HUES6 (cell line): Measurements from ENCODE around the gene HLA-DPA1.
"Not testable (repeated sequence)": the region's sequence is repeated elsewhere in the genome, so short reads cannot be mapped to it uniquely, and the experiment has no call there.

ENCODE experiments used
- H3K27ac ChIP-seq: 2 replicates; pipeline ENCODE4 v1.7.0; 2013; ENCODE audit warnings: low read depth, mild to moderate bottlenecking, low read length, inconsistent platforms
- H3K27me3 ChIP-seq: 2 replicates; pipeline ENCODE4 v1.6.1; 2013; ENCODE audit warnings: low read length; ENCODE audit not compliant: control insufficient read depth, insufficient read depth
- H3K36me3 ChIP-seq: 2 replicates; pipeline ENCODE4 v1.6.1; 2013; ENCODE audit warnings: low read length; ENCODE audit not compliant: control insufficient read depth, insufficient read depth
- H3K4me1 ChIP-seq: 2 replicates; pipeline ENCODE4 v1.6.1; 2013; ENCODE audit warnings: low read length; ENCODE audit not compliant: control insufficient read depth, insufficient read depth
- H3K4me3 ChIP-seq: 2 replicates; pipeline ENCODE4 v1.5.1; 2013; ENCODE audit warnings: low read depth, low read length
- H3K9ac ChIP-seq: one replicate; pipeline ENCODE4 v1.6.1; 2013; ENCODE audit warnings: mild to moderate bottlenecking, low read length
- H3K9me3 ChIP-seq: 2 replicates; pipeline ENCODE4 v1.6.1; 2013; ENCODE audit warnings: low read depth, low read length; ENCODE audit not compliant: control insufficient read depth, insufficient read depth

HLA-DPA1 gene

GRCh38 chr6:33063435-33063834 lies 10.0 kb downstream of the HLA-DPA1 start:
- H3K27me3 ChIP-seq, H3K9me3 ChIP-seq, H3K4me1 ChIP-seq, H3K36me3 ChIP-seq, H3K4me3 ChIP-seq, H3K27ac ChIP-seq, H3K9ac ChIP-seq: not testable (repeated sequence)

- H3K36me3 ChIP-seq = no peaks in the 10 kb centered on the region
- H3K4me3 ChIP-seq = no peak overlapping the region
- H3K27me3 ChIP-seq = peaks cover 5% of the 10 kb centered on the region
- no peak overlapping the region for H3K27ac ChIP-seq
- H3K4me1 ChIP-seq = no peaks in the 10 kb centered on the region
- no peak overlapping the region for H3K9ac ChIP-seq
- H3K9me3 ChIP-seq = 0 out of 2 replicates have a peak, but pooled peaks cover 3% of the 10 kb centered on the region
Measured at GRCh38 chr6:33061987-33062386, 11.5 kb downstream of the HLA-DPA1 start.

- H3K27me3 ChIP-seq = peaks cover 2% of the 10 kb centered on the region; the same call in 1 of the 2 replicates
- peaks cover 4% of the 10 kb centered on the region; the same call in 1 of the 2 replicates for H3K4me1 ChIP-seq
Measured at GRCh38 chr6:33057222-33058150, 16.0 kb downstream of the HLA-DPA1 start.

GRCh38 chr6:33053230-33053629 lies 20.2 kb downstream of the HLA-DPA1 start:
- Histone ChIP-seq H3K36me3 (no peaks in the 10 kb centered on the region), H3K4me1 (peaks cover 14% of the 10 kb centered on the region; the same call in 1 of the 2 replicates), H3K9ac (no peak overlapping the region), H3K4me3 (no peak overlapping the region), H3K9me3 (peaks cover 4% of the 10 kb centered on the region; the same call in 1 of the 2 replicates), H3K27me3 (peaks cover 2% of the 10 kb centered on the region; the same call in 1 of the 2 replicates), H3K27ac (no peak overlapping the region)

More at GRCh38 chr6:33057222-33058150, 16.0 kb downstream of the HLA-DPA1 start:
- H3K4me3 ChIP-seq = no peak overlapping the region
- peaks cover 6% of the 10 kb centered on the region; the same call in 1 of the 2 replicates for H3K9me3 ChIP-seq
- no peak overlapping the region for H3K9ac ChIP-seq
- no peaks in the 10 kb centered on the region for H3K36me3 ChIP-seq
- H3K27ac ChIP-seq = no peak overlapping the region

- peaks cover 14% of the 10 kb centered on the region; the same call in 1 of the 2 replicates for H3K4me1 ChIP-seq
- peaks cover 4% of the 10 kb centered on the region; the same call in 1 of the 2 replicates for H3K9me3 ChIP-seq
- no peak overlapping the region for H3K4me3 ChIP-seq
- peaks cover 2% of the 10 kb centered on the region; the same call in 1 of the 2 replicates for H3K27me3 ChIP-seq
- H3K36me3 ChIP-seq = no peaks in the 10 kb centered on the region
- no peak overlapping the region for H3K27ac ChIP-seq
- H3K9ac ChIP-seq = no peak overlapping the region
Measured at GRCh38 chr6:33052627-33053026, 20.8 kb downstream of the HLA-DPA1 start.

GRCh38 chr6:33050014-33050810 lies 23.2 kb downstream of the HLA-DPA1 start:
- peaks cover 4% of the 10 kb centered on the region; the same call in 1 of the 2 replicates for H3K27me3 ChIP-seq
- no peak overlapping the region for H3K27ac ChIP-seq
- H3K4me3 ChIP-seq = no peak overlapping the region
- peaks cover 14% of the 10 kb centered on the region; the same call in 1 of the 2 replicates for H3K4me1 ChIP-seq
- peaks cover 4% of the 10 kb centered on the region; the same call in 1 of the 2 replicates for H3K9me3 ChIP-seq
- H3K9ac ChIP-seq = no peak overlapping the region
- H3K36me3 ChIP-seq = no peaks in the 10 kb centered on the region

GRCh38 chr6:33049323-33050013 lies 24.0 kb downstream of the HLA-DPA1 start:
- peaks cover 4% of the 10 kb centered on the region; the same call in 1 of the 2 replicates for H3K9me3 ChIP-seq
- peaks cover 14% of the 10 kb centered on the region; the same call in 1 of the 2 replicates for H3K4me1 ChIP-seq
- H3K27ac ChIP-seq = no peak overlapping the region
- no peaks in the 10 kb centered on the region for H3K36me3 ChIP-seq
- H3K27me3 ChIP-seq = peaks cover 4% of the 10 kb centered on the region; the same call in 1 of the 2 replicates
- H3K4me3 ChIP-seq = no peak overlapping the region
- H3K9ac ChIP-seq = no peak overlapping the region

- Histone ChIP-seq H3K27me3 (no peaks in the 10 kb centered on the region), H3K9me3 (no peaks in the 10 kb centered on the region), H3K4me1 (no peaks in the 10 kb centered on the region), H3K27ac (no peak overlapping the region), H3K4me3 (no peak overlapping the region), H3K36me3 (no peaks in the 10 kb centered on the region), H3K9ac (no peak overlapping the region)
Measured at GRCh38 chr6:33040157-33040556, 33.3 kb downstream of the HLA-DPA1 start.

- Histone ChIP-seq H3K4me1 (no peaks in the 10 kb centered on the region), H3K9ac (no peak overlapping the region), H3K9me3 (no peaks in the 10 kb centered on the region), H3K36me3 (no peaks in the 10 kb centered on the region), H3K27ac (no peak overlapping the region), H3K27me3 (no peaks in the 10 kb centered on the region), H3K4me3 (no peak overlapping the region)
Measured at GRCh38 chr6:33036535-33036934, 36.9 kb downstream of the HLA-DPA1 start.

- Histone ChIP-seq H3K27me3 (peaks cover 8% of the 10 kb centered on the region; the same call in 1 of the 2 replicates), H3K9ac (no peak overlapping the region), H3K27ac (no peak overlapping the region), H3K9me3 (no peaks in the 10 kb centered on the region), H3K4me3 (no peak overlapping the region), H3K36me3 (no peaks in the 10 kb centered on the region), H3K4me1 (no peaks in the 10 kb centered on the region)
Measured at GRCh38 chr6:33034554-33034953, 38.9 kb downstream of the HLA-DPA1 start.
